Renal cortical epithelial cell (primary cell): ENCODE results near the gene ATOSB. TPM values are rescaled to one million over a fixed set of nuclear protein-coding genes. Genes with fewer than 3 reads are reported as not detected.
"Not testable (repeated sequence)": the region's sequence is repeated elsewhere in the genome, so short reads cannot be mapped to it uniquely, and the experiment has no call there.

Experiments used
- DNase-seq: peaks from one replicate; pipeline ENCODE4 v3.0.0-alpha.2; 2011; ENCODE audit warnings: low read depth
- total RNA-seq: library from RNA; depleted of rRNA; stranded (reverse); fragments of >200 nt; gene quantifications from 2 replicates; pipeline ENCODE4 v1.2.3, GENCODE V29; 2014

The ATOSB gene
- 32.1 and 36.9 TPM in 2 replicates for total RNA-seq

DNA sequence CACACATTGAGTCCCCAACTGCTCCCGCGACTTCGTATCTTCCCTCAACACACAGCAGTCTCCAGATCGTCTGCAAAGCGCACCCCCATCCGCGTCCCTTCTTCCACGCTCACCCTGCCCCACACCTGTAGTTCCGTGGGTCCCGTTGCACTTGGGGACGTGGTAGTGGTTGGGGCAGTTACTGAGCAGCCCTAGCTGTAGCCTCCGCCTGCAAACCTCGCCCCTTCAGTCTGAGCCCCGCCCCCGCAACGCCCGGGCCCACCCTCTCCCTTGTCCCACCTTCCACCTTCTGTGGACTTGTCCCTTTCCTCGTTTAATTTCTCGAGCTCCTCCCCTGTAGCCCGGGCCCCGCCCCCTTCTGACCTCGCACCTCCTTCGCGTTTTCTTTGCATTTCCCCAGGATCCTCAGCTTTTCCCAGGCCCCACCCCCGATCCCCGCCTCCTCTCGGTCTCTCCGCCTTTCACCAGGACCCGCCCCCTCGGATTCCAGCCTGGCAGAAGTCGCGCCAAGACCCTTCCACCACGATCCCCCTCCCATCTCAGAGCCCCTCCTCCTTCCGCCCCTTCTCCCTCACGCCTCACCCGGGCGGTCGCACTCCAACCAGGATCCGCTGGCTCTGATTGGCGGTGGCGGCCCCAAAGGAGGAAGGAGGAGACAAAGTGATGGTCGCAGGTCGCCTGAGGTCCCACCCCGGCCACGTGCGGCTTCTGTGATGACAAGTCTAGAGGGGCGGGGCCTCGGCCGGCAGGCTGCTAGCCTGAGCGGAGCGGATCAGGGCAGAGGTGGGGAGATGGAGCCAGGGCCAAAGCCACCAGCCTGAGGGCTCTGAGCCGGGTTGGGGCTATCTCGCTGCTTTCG is at the start of gene ATOSB:
ATOSB (minus strand) TSS at position 183 of the 859 bp plus-strand sequence. CDS start 7,588 bp downstream, outside the sequence.
- DNase-seq, result peak; percentile 90

DNA sequence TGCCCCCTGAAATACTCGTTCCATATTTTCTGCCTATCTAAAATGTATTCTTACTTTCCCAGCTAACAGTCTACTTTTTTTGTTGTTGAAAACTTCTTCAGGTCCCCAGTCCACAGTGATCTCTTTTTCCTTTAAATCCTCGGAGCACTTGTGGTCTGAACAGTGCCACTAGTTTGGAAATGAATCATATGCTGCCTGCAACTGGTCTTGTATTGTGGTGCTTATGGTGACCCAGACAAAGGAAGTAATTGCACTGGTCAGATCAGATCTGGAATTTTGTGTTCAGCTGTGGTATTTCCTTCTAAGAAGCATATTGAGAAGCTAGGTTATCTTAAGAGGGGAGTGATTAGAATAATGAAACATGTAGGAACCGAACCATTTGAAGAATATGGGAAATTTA is 49.0 kb upstream of the ATOSB start:
- DNase-seq, result peak; percentile 76

DNA sequence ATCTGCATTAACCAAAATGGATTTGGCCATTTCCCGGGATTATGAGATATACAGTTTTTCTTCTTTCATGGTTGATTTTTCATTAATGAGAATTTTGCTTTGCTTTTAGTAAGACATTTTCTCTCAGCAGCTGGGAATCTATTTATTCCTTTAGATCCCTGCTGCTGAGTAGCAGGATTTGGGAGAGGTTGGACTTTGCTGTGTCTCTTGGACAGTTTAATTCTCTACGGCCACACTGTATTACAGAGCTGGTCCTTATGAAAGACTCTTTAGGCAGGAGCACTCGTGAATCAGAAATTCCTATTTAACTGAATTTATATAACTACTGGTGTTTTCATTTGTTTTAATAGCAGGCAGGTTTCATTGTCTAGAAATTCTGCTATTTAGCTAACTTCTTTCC is 47.8 kb upstream of the ATOSB start:
- no peak for DNase-seq

DNA sequence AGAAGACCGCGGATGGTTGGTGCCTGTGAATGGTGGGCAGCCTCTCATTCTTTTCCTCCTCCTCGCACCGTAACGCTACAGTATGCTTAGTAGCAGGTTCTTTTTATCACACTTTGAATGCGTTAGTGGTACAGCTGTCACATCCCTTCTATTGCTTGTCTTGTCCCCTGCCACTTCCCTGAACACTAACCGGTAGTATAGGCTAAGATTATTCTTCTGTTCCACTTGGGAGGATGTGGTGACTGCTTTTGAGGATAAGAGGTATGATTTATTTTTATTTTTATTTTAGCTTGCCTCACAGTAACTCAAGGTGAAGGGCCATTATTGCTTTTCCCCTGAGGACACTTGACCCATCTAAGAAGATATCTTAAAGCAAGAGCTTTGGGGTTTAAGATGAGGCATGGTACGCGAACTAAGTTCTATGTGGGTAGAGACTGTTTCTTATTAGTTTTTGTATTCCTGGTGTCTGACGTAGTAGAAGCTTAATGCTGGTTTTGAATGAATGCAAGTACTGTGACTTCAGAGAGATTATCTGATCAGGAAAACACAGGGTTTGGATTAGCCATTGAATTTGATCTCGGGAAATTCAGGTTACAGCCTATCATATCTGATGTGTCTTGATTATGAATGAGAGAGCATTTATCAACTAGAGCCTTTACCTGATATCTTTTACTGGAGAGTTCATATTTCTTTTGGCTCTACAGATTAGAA is 47.1 kb upstream of the ATOSB start:
- peak; percentile 18 for DNase-seq

DNA sequence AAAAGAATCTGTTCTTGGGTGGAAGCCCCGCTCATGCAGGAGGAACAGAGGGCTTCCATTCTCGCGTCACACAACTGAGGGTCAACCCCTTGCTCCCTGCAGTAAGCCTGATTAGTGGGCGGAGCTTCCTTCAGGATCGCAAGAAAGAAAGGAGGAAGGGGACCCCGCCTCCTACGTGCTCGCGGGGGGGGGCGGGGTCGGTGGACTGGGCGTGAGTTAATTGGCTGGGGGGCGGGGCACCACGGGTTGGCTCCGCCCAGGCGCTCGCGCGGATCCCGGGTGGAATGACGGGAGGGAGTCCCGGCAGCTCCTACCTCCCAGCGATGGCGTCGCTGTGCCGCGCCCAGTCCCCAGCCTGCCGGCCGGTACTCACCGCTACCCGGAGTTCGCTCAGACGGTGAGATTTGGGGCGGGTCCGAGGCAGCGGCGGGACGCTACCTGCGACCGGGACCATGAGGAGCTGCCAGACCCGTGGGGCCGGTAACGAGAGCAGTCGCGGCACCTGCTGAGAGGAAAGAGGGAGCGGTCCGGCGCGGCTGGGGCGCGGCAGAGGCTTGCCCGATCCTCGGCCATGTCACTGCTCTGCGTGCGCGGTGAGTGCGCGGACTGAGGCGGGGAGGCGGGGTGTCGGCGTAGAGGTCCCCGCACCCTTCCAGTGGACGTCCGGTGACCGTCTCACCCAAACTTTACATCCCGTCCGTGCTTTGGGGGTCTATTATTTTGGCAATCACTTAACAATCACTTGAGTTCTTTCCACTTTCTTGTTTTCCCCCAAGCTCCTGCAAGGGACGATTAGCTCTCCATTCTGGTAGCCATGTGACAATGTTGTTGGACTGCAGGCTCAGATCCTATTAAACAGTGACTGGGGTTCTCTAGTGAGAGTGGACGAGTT is 46.3 kb upstream of the ATOSB start, which contains the start of gene UNC13B:
UNC13B (plus strand) TSS at position 297 of the 892 bp plus-strand sequence; CDS start at position 572, 275 bp downstream.
- DNase-seq, result peak; percentile 85

GRCh38 chr9:35158501-35159280 is 43.0 kb upstream of the ATOSB start:
- DNase-seq, result no peak

DNA sequence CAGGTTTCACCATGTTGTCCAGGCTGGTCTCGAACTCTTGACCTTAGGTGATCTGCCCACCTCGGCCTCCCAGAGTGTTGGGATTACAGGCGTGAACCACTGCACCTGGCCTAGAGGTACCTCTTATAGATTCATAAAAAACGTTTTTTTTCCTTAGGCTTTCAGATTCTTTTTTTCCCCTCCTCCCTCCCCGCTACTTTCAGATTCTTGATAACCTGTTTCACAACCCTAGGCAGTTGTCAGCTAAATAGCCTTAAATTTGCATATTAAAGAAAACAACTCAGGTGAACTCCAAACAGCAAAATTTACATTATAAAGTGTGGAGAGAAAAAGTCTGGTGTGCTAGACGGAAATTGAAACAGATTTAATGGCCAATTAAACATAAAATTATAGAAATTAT is 42.2 kb upstream of the ATOSB start:
- not testable (repeated sequence) for DNase-seq

DNA sequence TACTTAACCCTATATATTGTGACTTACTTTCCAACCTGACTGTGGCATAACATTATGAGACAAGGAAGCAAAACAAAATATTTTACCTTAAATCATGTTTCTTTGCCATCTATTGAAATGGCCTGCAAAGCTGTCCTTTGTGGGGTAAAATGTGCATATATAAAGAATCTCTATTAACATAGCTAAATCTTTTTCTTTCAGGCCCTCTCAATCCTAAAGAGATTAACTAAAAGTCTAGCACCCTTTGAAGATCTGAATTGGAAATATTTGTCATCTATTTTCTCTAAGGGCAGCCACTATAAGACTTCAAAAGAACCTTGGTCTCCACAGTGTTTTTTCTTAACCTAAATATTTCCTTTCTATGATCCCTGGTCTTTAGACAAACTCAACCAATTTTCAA is 41.1 kb upstream of the ATOSB start:
- no peak for DNase-seq

- no peak for DNase-seq
These were observed 37.3 kb upstream of the ATOSB start for GRCh38 chr9:35152926-35153325.

- DNase-seq, result not testable (repeated sequence)
These were observed 32.4 kb upstream of the ATOSB start for GRCh38 chr9:35147941-35148563.

DNA sequence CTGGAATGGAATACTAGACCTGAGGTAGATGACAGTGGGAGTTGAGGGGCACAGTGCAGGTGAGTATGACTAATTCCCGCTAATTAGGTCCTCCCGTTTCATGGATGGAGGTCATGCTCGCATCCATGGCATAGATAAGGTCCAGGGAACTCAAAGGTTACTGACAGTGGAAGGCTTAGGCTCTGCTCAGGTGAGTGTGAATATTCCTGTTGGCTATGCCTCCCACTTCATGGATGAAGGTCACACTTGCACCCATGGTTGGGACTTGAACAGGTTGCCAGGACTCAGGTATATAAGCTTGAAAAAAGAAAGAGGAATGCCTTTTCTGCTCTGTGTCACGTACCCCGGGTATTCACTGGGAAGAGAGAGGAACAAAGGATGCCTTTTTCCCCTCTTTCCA is 26.4 kb upstream of the ATOSB start:
- DNase-seq, result no peak

- DNase-seq, result no peak
These were observed 24.4 kb upstream of the ATOSB start for GRCh38 chr9:35140093-35140492.

DNA sequence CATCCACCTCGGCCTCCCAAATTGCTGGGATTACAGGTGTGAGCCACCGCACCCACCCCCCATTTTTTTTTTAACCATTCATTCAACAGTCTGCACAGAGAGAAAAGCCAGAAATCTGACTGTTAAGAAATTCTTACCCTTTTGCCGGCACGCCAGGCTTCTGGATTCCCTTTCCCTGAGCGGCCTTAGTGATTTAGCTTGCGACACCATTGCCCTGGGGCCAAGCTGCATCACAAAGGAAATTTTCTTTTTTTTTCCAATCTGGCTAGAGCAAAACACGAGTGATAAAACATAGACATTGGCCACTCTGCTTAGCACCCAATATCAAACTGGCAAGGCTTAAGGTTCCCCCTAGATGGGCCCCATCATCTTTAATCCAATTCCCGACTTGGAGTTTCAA is 21.2 kb upstream of the ATOSB start:
- DNase-seq, result no peak

DNA sequence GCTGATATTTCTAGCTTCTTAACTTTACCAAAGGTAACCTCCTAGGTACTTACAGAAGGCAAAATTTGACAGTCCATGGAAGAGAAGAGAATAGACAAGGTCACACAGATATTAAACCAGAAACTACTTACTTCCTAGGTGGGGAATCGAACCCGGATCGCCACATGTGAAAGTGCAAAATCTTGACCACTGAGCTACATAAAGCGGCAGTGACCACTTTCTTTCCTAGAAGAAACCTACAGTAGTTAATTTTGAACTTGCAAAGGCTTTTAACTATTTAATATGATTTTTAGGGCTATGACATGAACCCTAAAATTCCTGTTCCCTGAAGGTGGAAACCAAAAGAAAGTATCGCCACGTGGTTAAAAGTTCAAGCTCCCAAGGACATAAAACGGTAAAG is 20.3 kb upstream of the ATOSB start:
- no peak for DNase-seq

GRCh38 chr9:35134920-35135319 is 19.3 kb upstream of the ATOSB start:
- DNase-seq, result no peak

GRCh38 chr9:35116898-35117551 is 1.4 kb upstream of the ATOSB start:
- peak; percentile 82 for DNase-seq

- DNase-seq, result no peak
These were observed 856 bp upstream of the ATOSB start for GRCh38 chr9:35116539-35116897.

DNA sequence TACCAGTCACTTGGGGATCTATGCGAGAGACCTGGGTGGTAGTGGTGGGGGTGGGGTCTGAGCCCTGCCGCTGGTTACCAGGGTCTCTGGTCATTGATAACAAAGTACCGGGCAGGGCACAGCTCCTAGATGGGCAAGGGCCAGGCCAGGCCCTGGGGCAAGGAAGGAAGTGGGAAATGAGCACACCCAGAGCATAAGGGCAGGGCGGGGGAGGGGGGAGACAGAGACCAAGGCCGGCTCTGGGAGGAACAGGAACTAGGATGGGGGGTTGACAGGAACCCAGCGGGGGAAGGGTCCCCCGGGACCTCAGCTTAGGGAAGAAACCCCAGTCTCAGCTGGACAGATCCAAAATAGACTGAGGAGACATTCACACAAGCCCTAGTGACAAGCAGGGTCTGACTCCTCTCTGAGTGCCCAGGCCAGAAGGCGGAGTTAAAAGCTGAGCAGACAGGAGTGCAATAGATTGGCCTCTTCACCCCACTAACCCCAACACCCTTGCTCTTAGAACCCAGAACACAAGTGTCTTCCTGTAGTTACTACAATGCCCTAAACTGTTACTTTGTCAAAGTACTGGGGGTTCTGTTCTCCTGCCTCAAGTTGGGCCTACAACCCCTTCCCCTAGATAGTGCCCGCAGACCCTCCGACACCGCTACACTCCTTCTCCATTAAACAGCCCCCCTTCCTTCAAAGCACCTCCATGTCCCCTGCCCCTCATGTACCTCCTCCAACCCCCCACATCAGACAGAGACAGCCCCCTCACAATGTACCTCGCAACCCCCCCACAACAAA is 628 bp downstream of the ATOSB start:
- DNase-seq, result peak; percentile 40

DNA sequence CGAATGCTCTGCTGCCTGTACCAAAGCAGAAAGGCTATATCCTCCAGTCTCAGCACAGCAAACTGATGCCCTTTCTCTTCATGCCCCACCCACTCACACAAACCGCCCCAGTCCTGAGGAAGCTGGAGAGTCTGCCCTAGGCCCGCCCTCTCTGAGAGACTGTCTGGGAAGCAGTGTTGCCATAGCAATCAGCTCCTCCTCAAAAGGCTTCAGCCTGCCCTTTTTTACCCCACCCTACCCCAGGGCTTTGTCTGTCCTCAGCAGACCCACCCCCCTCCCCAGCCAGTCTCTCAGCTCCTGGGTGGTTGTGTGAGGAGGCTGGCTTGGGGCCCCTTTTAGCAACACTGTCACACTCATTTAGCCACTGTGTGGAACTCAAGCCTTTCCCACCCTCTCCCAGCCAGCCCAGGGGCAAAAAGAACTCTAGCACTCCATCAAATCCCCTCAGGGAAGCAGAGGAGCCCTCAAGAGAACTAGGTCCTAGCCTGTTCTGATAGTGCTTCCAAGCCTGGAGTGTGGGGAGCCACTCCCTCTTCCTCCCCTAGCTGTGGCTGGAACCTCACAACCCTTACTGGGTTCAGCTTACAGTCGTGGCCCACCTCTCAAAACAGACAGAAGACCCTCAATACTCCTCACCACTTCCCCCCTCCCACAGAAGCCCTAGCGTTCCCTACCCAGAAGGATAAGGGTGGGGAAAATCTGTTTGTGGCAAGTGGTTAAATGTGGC is 1.4 kb downstream of the ATOSB start:
- peak; percentile 87 for DNase-seq
